Measurements from ENCODE around the gene CHMP4A. TPM values are rescaled to one million over a fixed set of nuclear protein-coding genes. Genes with fewer than 3 reads are reported as not detected.

CHMP4A gene
- total and polyA plus RNA-seq, 2 of the 13 experiments (the other 11 are each of a cell fraction or from before 2014, with no cell fraction given), result 83.6 to 113 TPM

DNA sequence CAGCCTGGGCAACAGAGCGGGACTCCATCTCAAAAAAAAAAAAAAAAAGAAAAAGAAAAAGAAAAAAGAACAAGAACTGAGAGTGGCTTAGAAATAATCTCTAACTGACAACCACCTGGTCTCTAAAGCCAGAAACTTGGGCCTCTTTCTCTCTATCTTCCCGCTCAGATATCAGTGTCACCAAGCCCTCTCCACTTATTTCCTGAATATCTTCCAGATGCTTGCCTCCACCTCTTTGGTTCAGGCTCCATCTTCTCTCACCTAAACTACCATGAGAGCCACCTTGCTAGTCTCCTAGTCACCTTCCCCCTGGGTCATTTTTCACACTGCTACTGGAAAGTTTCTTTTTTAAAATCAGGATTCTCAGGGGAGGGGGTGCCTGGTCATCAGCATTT is 16.2 kb downstream of the CHMP4A start (continued):
- no peak for TF ChIP-seq ZNF10 (CRISPR knock-in tag; IDR thresholded peaks at IDR 0.05; ENCODE audit: borderline replicate concordance, low read depth)
- TF ChIP-seq MLLT10 (CRISPR knock-in tag; IDR thresholded peaks at IDR 0.05), result no peak
- no peak for TF ChIP-seq MXI1 (IDR thresholded peaks at IDR 0.05; ENCODE audit: borderline replicate concordance, low read depth, low read length)
- no peak for TF ChIP-seq ZNF256 (CRISPR knock-in tag; conservative IDR thresholded peaks at IDR 0.05)
- TF ChIP-seq DR1 (CRISPR knock-in tag; IDR thresholded peaks at IDR 0.05), result no peak
- TF ChIP-seq ZBTB7B (CRISPR knock-in tag; IDR thresholded peaks at IDR 0.05), result peak; percentile 6; the same call in 1 of the 2 replicates
- 0 out of 2 replicates have a peak, but pooled peaks have one; percentile 8 for TF ChIP-seq ZNF501 (CRISPR knock-in tag; IDR thresholded peaks at IDR 0.05)

DNA sequence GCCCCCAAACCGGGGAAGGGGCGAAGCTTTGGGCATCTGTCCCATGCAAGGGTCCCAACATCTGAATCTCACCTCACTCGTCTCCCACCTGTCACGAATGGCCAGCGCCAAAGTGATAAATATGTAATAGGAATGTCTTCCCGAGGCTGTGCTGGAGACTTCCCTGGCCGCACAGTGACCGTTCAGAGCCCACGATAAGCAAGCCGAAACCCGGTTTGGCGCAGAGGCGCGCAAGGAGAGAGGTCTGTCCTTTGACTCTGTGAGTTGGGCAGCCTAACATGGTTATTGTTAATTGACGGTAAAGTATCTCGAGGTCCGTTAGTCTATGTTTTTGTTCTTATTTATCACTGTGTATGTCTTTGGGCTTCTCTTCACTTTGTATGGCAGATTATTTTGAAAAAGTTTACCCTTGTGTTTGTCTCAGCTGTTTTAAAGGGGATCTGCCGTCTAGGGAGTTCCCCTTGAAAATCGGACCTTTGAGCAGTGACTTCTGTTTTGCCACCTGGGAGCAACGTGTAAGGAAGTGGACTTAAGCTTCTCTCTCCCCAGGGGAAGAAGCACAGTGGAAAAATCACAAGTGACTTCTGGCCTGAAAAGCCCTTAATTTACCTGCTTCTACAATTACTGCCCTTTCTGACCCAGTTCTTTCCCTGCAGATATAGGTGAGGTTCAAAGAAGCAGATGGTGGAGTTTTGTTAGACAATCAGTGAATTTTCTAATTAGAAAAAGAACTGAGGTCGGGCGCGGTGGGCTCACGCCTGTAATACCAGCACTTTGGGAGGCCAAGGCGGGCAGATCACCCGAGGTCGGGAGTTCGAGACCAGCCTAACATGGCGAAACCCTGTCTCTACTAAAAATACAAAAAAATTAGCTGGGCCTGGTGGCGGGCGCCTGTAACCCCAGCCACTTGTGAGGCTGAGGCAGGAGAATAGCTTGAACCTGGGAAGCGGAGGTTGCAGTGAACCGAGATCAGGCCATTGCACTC is 16.9 kb downstream of the CHMP4A start:
- Histone ChIP-seq H3K9me3 (ENCODE audit: low read length) (no peaks in the 10 kb centered on the region), H2AFZ (ENCODE audit: low read length) (no peak overlapping the region), H3K4me3 (replicated peaks in 1 of 3; ENCODE audit: insufficient read depth in 1 of 3, low read depth in 2 of 3, low read length in 3 of 3) (peak overlapping the region; percentile 79 to 91 (median 85)), H3K4me1 (ENCODE audit: insufficient read depth, low read length) (peaks cover 65% of the 10 kb centered on the region), H3K27me3 (ENCODE audit: control insufficient read depth in 1 of 2, insufficient read depth in 2 of 2, low read length in 2 of 2) (no peaks in the 10 kb centered on the region; a peak in 1 of 5 replicates), H4K20me1 (ENCODE audit: insufficient read depth, low read length) (no peaks in the 10 kb centered on the region), H3K9ac (ENCODE audit: insufficient read depth, low read depth, low read length) (peak overlapping the region; percentile 97), H3K27ac (ENCODE audit: extremely low read length, insufficient read depth, low read length) (peak overlapping the region; percentile 84), H3K36me3 (replicated peaks in 1 of 2; ENCODE audit: control insufficient read depth in 1 of 2, insufficient read depth in 2 of 2, low read length in 2 of 2) (peaks cover 15 to 20% of the 10 kb centered on the region in 2 experiments; a peak in 4 of 5 replicates), H3K4me2 (ENCODE audit: low read depth, low read length) (peak overlapping the region; percentile 99), H3K79me2 (ENCODE audit: insufficient read depth, low read length) (peaks cover 43% of the 10 kb centered on the region)
- in situ Hi-C loops (cut with HindIII; ENCODE audit: extremely low pct_ligation_motif_present, low pct_unique_long_range_greater_than_20kb), result no loop called here
- 31% methylated on average over 33 of the region's 33 CpGs for WGBS (ENCODE audit: low lambda C conversion rate)
- BruUV-seq (replicated peaks), result TSS peak; percentile 85
- ChIA-PET POLR2A (interaction anchor here (0.9 to 4.3 kb wide), 40 partner anchors 9 to 1189 kb away, joined by 3 to 230 read pairs (median 6); partner anchors contain the start of genes CARMIL3, CHMP4A, CIDEB and DCAF11), CTCF (ENCODE audit: low intra/inter-chr PET ratio, low total read pairs) (interaction anchor here (0.8 to 0.9 kb wide), 2 partner anchors 46 to 75 kb away, joined by 3 to 4 read pairs; partner anchors contain the start of genes RABGGTA and TINF2)
- intact Hi-C loops (cut with micrococcal nuclease; ENCODE audit: unreplicated experiment), result loop anchor here (1.0 kb wide), 1 partner anchor 17 kb away; the partner anchor contains the start of gene CHMP4A
- ATAC-seq (peak; percentile 56), FAIRE-seq (peak; percentile 55), DNase-seq (ENCODE audit: low spot score) (peak; percentile 67)
- TF ChIP-seq ZNF644 (CRISPR knock-in tag; IDR thresholded peaks at IDR 0.05; ENCODE audit: low read depth) (no peak), SAP130 (CRISPR knock-in tag; IDR thresholded peaks at IDR 0.05; ENCODE audit: low read depth) (peak; percentile 48; the same call in 1 of the 2 replicates), FOSL1 (CRISPR knock-in tag; IDR thresholded peaks at IDR 0.05; ENCODE audit: borderline replicate concordance) (0 out of 2 replicates have a peak, but pooled peaks have one; percentile 25), GATAD1 (CRISPR knock-in tag; IDR thresholded peaks at IDR 0.05) (no peak; the same call in 1 of the 2 replicates)
- TF ChIP-seq, protein P1, sequence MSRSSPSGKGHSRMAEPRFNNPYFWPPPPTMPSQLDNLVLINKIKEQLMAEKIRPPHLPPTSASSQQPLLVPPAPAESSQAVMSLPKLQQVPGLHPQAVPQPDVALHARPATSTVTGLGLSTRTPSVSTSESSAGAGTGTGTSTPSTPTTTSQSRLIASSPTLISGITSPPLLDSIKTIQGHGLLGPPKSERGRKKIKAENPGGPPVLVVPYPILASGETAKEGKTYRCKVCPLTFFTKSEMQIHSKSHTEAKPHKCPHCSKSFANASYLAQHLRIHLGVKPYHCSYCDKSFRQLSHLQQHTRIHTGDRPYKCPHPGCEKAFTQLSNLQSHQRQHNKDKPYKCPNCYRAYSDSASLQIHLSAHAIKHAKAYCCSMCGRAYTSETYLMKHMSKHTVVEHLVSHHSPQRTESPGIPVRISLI (CRISPR knock-in tag; IDR thresholded peaks at IDR 0.05; ENCODE audit: borderline replicate concordance), result no peak
- TF ChIP-seq, protein P2, sequence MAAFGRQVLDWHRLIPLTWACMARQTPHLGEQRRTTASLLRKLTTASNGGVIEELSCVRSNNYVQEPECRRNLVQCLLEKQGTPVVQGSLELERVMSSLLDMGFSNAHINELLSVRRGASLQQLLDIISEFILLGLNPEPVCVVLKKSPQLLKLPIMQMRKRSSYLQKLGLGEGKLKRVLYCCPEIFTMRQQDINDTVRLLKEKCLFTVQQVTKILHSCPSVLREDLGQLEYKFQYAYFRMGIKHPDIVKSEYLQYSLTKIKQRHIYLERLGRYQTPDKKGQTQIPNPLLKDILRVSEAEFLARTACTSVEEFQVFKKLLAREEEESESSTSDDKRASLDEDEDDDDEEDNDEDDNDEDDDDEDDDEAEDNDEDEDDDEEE (CRISPR knock-in tag; IDR thresholded peaks at IDR 0.05), result no peak
- TF ChIP-seq, protein P3, sequence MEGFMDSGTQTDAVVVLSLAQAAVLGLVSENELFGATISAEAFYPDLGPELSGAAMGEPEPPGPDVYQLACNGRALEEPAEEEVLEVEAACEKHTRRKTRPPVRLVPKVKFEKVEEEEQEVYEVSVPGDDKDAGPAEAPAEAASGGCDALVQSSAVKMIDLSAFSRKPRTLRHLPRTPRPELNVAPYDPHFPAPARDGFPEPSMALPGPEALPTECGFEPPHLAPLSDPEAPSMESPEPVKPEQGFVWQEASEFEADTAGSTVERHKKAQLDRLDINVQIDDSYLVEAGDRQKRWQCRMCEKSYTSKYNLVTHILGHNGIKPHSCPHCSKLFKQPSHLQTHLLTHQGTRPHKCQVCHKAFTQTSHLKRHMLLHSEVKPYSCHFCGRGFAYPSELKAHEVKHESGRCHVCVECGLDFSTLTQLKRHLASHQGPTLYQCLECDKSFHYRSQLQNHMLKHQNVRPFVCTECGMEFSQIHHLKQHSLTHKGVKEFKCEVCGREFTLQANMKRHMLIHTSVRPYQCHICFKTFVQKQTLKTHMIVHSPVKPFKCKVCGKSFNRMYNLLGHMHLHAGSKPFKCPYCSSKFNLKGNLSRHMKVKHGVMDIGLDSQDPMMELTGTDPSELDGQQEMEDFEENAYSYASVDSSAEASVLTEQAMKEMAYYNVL (CRISPR knock-in tag; IDR thresholded peaks at IDR 0.05; ENCODE audit: borderline replicate concordance), result no peak
- TF ChIP-seq, protein P4, sequence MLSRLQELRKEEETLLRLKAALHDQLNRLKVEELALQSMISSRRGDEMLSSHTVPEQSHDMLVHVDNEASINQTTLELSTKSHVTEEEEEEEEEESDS (CRISPR knock-in tag; IDR thresholded peaks at IDR 0.05; ENCODE audit: borderline replicate concordance), result 0 out of 2 replicates have a peak, but pooled peaks have one; percentile 0

Measured in HepG2 (cell line).